Neuronal stem cell (in vitro differentiated cells): ENCODE data around the gene CMTM2.
"Not testable (repeated sequence)": the region's sequence is repeated elsewhere in the genome, so short reads cannot be mapped to it uniquely, and the experiment has no call there.

Experiments
- DNase-seq: peaks from one replicate; pipeline ENCODE4 v3.0.0-alpha.2; 2013; ENCODE audit warnings: low spot score
- H2AFZ ChIP-seq: one replicate; pipeline ENCODE4 v1.6.1; 2013; ENCODE audit warnings: mild to moderate bottlenecking, low read length, inconsistent platforms
- H2AK5ac ChIP-seq: 2 replicates; pipeline ENCODE4 v1.6.1; 2013; ENCODE audit warnings: low read depth, mild to moderate bottlenecking, inconsistent platforms, low read length, moderate library complexity, mixed read lengths
- H2BK120ac ChIP-seq: 2 replicates; pipeline ENCODE4 v1.6.1; 2013; ENCODE audit warnings: low read depth, mild to moderate bottlenecking, inconsistent platforms, low read length, moderate library complexity, mixed read lengths
- H2BK12ac ChIP-seq: one replicate; pipeline ENCODE4 v1.6.1; 2013; ENCODE audit warnings: low read length, inconsistent platforms
- H2BK15ac ChIP-seq: 2 replicates; pipeline ENCODE4 v1.6.1; 2013; ENCODE audit warnings: mild to moderate bottlenecking, low read length, inconsistent platforms, mixed read lengths
- H2BK5ac ChIP-seq: one replicate; pipeline ENCODE4 v1.6.1; 2013; ENCODE audit warnings: inconsistent platforms, mild to moderate bottlenecking, low read length, moderate library complexity
- H3K14ac ChIP-seq: one replicate; pipeline ENCODE4 v1.6.1; 2013; ENCODE audit warnings: low read length, inconsistent platforms
- H3K18ac ChIP-seq: 2 replicates; pipeline ENCODE4 v1.6.1; 2013; ENCODE audit warnings: low read length, inconsistent platforms
- H3K23ac ChIP-seq: 2 replicates; pipeline ENCODE4 v1.6.1; 2013; ENCODE audit warnings: low read depth, mild to moderate bottlenecking, mixed read lengths, low read length, inconsistent platforms; ENCODE audit not compliant: poor library complexity
- H3K27ac ChIP-seq: replicated peaks from 3 replicates; pipeline ENCODE4 v1.5.1; 2013; ENCODE audit warnings: low read length, inconsistent platforms
- H3K27me3 ChIP-seq, 3 experiments: 2 replicates each; pipeline ENCODE4 v1.6.1; 2013; ENCODE audit warnings: low read length in 3 of 3, mild to moderate bottlenecking in 2 of 3, inconsistent platforms in 1 of 3, low read depth in 1 of 3, mixed read lengths in 1 of 3, moderate library complexity in 1 of 3; ENCODE audit not compliant: control insufficient read depth in 3 of 3, insufficient read depth in 3 of 3
- H3K36me3 ChIP-seq, 2 donors: replicated peaks in 1 of 2; 2 replicates each; pipeline ENCODE4 v1.6.1; 2013; ENCODE audit warnings: low read length in 2 of 2; ENCODE audit not compliant: control insufficient read depth in 2 of 2, insufficient read depth in 2 of 2
- H3K4ac ChIP-seq: 2 replicates; pipeline ENCODE4 v1.6.1; 2013; ENCODE audit warnings: inconsistent platforms, mild to moderate bottlenecking, low read length, moderate library complexity
- H3K4me1 ChIP-seq, 2 donors: 1 replicate in 1 of 2; 2 replicates in 1 of 2; pipeline ENCODE4 v1.6.1; 2013; ENCODE audit warnings: low read length in 2 of 2, low read depth in 1 of 2; ENCODE audit not compliant: control insufficient read depth in 2 of 2, insufficient read depth in 1 of 2
- H3K4me2 ChIP-seq: one replicate; pipeline ENCODE4 v1.6.1; 2013; ENCODE audit warnings: mild to moderate bottlenecking, low read length, inconsistent platforms; ENCODE audit not compliant: insufficient read depth, poor library complexity, severe bottlenecking
- H3K4me3 ChIP-seq, 2 donors: 2 replicates each; pipeline ENCODE4 v1.5.1; 2013; ENCODE audit warnings: low read length in 2 of 2, mild to moderate bottlenecking in 2 of 2, inconsistent platforms in 1 of 2, moderate library complexity in 1 of 2
- H3K79me1 ChIP-seq: one replicate; pipeline ENCODE4 v1.6.1; 2013; ENCODE audit warnings: low read depth, mild to moderate bottlenecking, inconsistent platforms, low read length, moderate library complexity
- H3K9ac ChIP-seq: one replicate; pipeline ENCODE4 v1.6.1; 2013; ENCODE audit warnings: mild to moderate bottlenecking, low read depth, low read length, inconsistent platforms; ENCODE audit not compliant: poor library complexity
- H3K9me3 ChIP-seq, 2 donors: replicated peaks in 1 of 2; 2 replicates each; pipeline versions ENCODE3 to v1.6.1; 2013; ENCODE audit warnings: low read length in 2 of 2, mild to moderate bottlenecking in 2 of 2, inconsistent platforms in 1 of 2, low read depth in 1 of 2, mixed read lengths in 1 of 2, moderate library complexity in 1 of 2; ENCODE audit not compliant: control insufficient read depth in 2 of 2, insufficient read depth in 1 of 2
- H4K8ac ChIP-seq: one replicate; pipeline ENCODE4 v1.6.1; 2013; ENCODE audit warnings: low read depth, mild to moderate bottlenecking, inconsistent platforms, low read length, moderate library complexity
- H4K91ac ChIP-seq: one replicate; pipeline ENCODE4 v1.6.1; 2013; ENCODE audit warnings: low read length, low read depth, mild to moderate bottlenecking, inconsistent platforms; ENCODE audit not compliant: poor library complexity
- WGBS, 2 donors: extraction: QIAGEN DNeasy Blood & Tissue Kit; methylation state at CpG; one replicate each; pipeline ENCODE4 v1.1.7; 2013; ENCODE audit warnings: missing lambda C conversion rate in 2 of 2, mixed read lengths in 1 of 2; ENCODE audit not compliant: insufficient read length in 2 of 2, insufficient replicate concordance in 1 of 2; ENCODE audit errors: extremely low coverage in 2 of 2; 5-methylcytosine and 5-hydroxymethylcytosine counted together

Gene CMTM2

DNA sequence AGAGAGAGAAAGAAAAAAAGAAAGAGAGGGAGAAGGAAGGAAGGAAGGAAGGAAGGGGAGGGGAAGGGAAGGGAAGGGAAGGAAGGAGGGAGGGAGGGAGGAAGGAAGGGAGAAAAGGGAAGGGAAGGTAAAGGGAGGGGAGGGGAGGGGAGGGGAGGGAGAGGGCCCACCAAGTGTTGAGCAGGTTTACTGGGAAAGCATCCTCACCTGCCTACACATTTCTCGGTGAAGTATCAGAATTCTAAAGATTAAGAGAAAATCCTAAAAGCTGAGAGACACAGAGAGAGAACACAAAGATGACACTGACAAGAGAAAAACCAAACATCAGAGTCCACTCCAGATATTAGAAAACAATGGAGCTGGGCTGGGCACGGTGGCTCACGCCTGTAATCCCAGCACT is 13.0 kb downstream of the CMTM2 start:
- Histone ChIP-seq H3K23ac (no peak overlapping the region), H3K18ac (no peak overlapping the region), H2AK5ac (no peak overlapping the region), H4K91ac (no peak overlapping the region), H2BK120ac (no peak overlapping the region), H3K4me3 (no peak overlapping the region), H3K14ac (no peak overlapping the region), H2BK12ac (no peak overlapping the region), H2AFZ (no peak overlapping the region), H2BK15ac (no peak overlapping the region), H3K9me3 (no peaks in the 10 kb centered on the region), H3K4me2 (no peak overlapping the region), H3K36me3 (no peaks in the 10 kb centered on the region), H3K4ac (no peak overlapping the region), H3K4me1 (no peaks in the 10 kb centered on the region), H3K9ac (no peak overlapping the region), H2BK5ac (no peak overlapping the region), H3K79me1 (no peaks in the 10 kb centered on the region), H4K8ac (no peak overlapping the region), H3K27ac (no peak overlapping the region), H3K27me3 (no peaks in the 10 kb centered on the region)
- no CpG with 5 or more reads among the region's 3 CpGs for WGBS, 2 donors
- no peak for DNase-seq

DNA sequence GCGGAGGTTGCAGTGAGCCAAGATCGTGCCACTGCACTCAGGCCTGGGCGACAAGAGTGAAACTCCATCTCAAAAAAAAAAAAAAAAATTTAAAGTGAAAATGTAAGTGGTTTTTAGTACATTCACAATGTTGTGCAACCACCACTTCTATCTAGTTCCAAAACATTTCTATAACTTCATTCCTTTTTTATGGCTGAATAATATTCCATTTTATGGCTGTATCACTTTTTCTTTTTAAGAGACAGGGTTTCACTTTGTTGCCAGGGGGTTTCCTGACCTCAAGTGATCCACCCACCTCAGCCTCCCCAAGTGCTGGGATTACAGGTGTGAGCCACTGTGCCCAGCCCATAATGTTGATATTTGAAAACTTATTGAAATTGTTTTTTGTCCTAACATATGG is 13.6 kb downstream of the CMTM2 start:
- Histone ChIP-seq H2BK15ac (no peak overlapping the region), H2BK120ac (no peak overlapping the region), H3K9ac (no peak overlapping the region), H3K4me2 (no peak overlapping the region), H3K23ac (no peak overlapping the region), H3K18ac (no peak overlapping the region), H3K27ac (no peak overlapping the region), H3K9me3 (no peaks in the 10 kb centered on the region), H3K79me1 (no peaks in the 10 kb centered on the region), H3K4me1 (no peaks in the 10 kb centered on the region), H3K4me3 (no peak overlapping the region), H3K14ac (no peak overlapping the region), H2BK5ac (no peak overlapping the region), H3K36me3 (no peaks in the 10 kb centered on the region), H2AFZ (no peak overlapping the region), H4K91ac (no peak overlapping the region), H4K8ac (no peak overlapping the region), H3K27me3 (no peaks in the 10 kb centered on the region), H3K4ac (no peak overlapping the region), H2BK12ac (no peak overlapping the region), H2AK5ac (no peak overlapping the region)
- DNase-seq: no peak
- no CpG with 5 or more reads among the region's 3 CpGs for WGBS, 2 donors

DNA sequence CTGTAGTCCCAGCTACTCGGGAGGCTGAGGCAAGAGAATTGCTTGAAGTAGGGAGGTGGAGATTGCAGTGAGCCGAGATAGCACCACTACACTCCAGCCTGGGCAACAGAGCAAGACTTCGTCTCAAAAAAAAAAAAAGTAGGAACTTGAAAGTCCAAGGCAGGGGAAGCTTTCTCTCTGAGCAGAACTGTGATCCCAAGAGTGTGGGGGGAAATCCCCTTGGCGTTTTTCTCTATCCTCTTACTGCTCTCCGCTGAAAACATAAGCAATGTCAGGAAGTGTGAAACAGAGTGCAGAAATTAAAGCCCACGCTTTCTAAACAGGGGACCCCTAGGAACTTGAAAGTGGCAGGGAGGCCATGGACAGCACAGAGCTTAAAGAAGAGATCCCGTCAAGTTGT is 15.5 kb downstream of the CMTM2 start:
- Histone ChIP-seq H3K27ac (no peak overlapping the region), H3K9ac (no peak overlapping the region), H4K8ac (no peak overlapping the region), H3K4me2 (no peak overlapping the region), H3K9me3 (no peaks in the 10 kb centered on the region), H2BK5ac (no peak overlapping the region), H4K91ac (no peak overlapping the region), H2BK15ac (no peak overlapping the region), H3K4me3 (no peak overlapping the region), H3K79me1 (no peaks in the 10 kb centered on the region), H3K27me3 (no peaks in the 10 kb centered on the region), H2AK5ac (no peak overlapping the region), H3K23ac (no peak overlapping the region), H3K36me3 (no peaks in the 10 kb centered on the region), H3K4ac (no peak overlapping the region), H3K14ac (no peak overlapping the region), H2AFZ (no peak overlapping the region), H2BK120ac (no peak overlapping the region), H3K4me1 (no peaks in the 10 kb centered on the region), H2BK12ac (no peak overlapping the region), H3K18ac (no peak overlapping the region)
- WGBS, 2 donors: no CpG with 5 or more reads among the region's 7 CpGs
- DNase-seq: no peak

DNA sequence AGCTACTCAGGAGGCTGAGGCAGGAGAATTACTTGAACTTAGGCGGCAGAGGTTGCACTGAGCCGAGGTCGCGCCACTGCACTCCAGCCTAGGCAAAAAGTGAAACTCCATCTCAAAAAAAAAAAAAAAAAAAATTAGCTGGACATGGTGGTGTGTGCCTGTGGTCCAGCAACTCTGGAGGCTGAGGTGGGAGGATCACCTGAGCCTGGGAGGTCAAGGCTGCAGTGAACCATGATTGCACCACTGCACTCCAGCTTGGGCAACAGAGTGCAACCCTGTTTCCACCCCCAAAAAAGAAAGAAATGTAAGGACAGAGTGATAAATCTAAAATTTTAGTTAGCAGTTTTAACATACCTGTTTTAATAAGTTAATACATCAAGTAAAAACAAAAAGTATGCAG is 17.3 kb downstream of the CMTM2 start:
- not testable (repeated sequence) for H3K4ac ChIP-seq, H3K36me3 ChIP-seq, H3K14ac ChIP-seq, H3K27me3 ChIP-seq, H3K4me2 ChIP-seq, DNase-seq, H2BK12ac ChIP-seq, H3K4me3 ChIP-seq, H2BK15ac ChIP-seq, H3K27ac ChIP-seq, H3K18ac ChIP-seq, H2BK5ac ChIP-seq, H3K79me1 ChIP-seq, H4K91ac ChIP-seq, H3K23ac ChIP-seq, H3K9ac ChIP-seq, H2AK5ac ChIP-seq, H2BK120ac ChIP-seq, H3K9me3 ChIP-seq, H2AFZ ChIP-seq, H4K8ac ChIP-seq, H3K4me1 ChIP-seq
- no CpG with 5 or more reads among the region's 4 CpGs for WGBS, 2 donors
